Activated CD4-positive, alpha-beta T cell treated with anti-CD3 and anti-CD28 coated beads, Interleukin-2, amount 50 U/mL, for 4 hours (primary cell): Measurements from ENCODE around the gene APOBEC3B.
"Not testable (repeated sequence)": the region's sequence is repeated elsewhere in the genome, so short reads cannot be mapped to it uniquely, and the experiment has no call there.

Source experiments
- DNase-seq, 2 experiments: peaks; one replicate each; pipeline ENCODE4 v3.0.0-alpha.2; 2020

APOBEC3B gene

DNA sequence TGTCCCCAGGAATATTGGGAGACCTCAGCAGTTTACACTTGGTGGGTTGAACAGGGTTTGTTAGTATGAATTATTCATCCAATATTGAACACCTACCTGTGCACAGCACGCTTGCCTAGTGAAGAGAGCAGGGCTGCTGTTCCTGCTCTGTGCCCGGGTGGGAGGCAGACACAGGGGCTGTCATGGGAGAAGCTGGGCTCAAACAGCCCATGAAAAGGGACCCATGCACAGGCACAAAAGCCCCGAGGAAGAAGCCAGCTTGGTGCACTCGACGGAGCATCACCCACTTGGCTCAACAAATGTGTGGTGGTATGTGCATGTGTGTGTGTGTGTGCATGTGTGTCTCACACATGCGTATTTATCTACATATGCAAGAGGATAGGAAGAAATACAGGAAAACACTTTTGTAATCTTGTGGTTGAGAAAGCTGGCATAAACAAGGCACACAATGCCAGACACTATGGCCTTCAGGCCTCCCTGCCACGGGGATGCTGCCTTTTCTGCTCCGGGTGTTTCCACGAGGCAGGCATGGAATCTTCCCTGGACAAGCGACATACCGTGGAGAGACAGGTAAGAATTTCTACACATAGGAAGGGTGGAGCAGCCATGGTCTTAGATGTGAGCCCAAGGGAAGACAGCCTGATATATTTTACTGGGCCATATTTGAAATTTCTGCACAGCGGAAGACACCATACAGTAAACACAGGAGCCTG, 29.7 kb upstream of the APOBEC3B start:
- DNase-seq: no peak

DNA sequence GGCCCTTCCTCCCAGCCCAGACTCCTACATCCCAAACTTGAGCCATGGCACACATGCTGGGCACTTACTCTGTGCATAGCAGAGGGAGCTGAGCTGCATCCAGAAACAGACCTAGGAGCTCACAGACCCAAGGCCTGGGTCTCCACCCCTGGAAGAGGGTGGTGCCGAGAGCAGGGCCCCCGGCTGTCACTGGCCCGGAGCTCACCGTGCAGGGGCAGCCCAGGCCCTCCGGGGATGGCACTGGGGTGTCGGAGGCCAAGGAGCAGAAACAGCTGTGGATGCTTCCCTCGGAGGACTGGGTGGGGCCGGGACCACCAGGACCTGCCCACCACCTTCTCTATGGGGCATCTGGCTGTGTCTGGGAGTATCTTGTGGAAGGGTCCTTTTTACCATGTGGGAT, 29.1 kb upstream of the APOBEC3B start:
- no peak for DNase-seq

DNA sequence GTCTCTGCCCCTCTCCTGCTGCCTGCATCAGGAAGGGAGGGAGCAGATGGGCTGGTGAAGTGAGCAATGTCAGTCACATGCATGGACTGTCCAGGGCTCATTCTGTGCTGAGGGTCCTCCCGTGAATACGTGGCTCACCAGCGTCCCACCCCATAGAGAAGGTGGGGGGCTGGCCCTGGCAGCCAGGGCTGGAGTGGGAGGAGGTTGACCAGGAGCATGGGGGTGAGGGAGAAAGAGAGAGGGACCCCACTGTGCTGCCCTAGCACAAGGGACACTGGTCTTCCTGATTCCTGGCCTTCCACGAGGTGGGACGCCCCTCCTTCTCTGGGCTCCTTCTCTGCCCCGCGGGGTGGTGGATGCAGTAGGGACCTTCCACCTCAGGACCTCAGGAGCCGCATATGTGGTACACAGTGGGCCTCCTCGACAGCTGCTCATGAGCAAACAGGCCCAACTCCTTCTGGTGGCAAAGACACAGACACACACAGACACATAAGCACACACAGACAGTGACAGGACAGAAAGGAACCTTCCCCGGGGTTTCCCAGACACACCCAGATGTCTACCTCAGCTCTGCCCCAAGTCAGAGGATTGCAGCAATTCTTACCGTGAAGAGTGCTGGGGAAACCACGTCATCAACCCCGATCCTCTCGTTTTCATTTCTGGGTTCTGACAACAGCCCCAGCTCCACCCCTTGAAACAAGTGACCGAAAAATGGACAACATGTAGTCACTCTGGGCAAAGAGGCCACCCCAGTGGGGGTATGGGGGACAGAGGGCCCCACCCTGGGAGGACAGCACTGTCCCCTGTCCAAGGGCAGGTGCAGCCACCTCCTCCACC, 28.4 kb upstream of the APOBEC3B start:
- DNase-seq: peak; percentile 31 to 42

GRCh38 chr22:38954414-38955043, 27.6 kb upstream of the APOBEC3B start:
- no peak for DNase-seq

DNA sequence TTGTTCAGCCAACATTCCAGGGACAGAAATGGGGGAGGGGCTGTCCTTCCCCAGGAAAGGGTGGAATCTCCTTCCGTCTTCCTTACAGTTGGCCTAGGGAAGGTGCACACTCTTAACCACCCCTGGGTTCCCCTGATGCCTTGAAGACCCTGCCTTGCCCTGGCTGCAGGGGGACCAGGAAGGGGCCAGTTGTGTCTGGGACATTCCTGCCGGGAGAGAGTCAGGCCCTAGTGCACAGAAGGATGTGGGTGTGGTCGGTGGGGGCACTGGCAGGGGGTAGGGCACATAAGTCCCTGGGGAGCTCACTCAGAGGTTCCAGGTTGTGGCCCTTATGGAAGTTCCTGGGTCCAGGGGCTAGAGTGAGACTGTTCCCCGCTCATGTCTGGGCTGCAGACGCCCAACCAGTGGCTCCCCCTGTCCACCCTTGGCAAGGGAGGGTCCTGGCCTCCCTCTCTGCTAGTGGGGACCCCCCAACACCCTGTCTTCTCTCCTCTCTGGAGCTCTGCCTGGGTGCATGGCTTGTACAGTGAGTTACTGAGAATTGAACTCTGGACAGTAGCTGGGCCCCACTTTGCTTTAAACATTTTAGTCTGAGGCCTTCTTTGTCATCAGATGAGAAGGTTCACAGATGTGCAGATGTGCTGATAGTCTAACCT, 26.8 kb upstream of the APOBEC3B start:
- no peak for DNase-seq

DNA sequence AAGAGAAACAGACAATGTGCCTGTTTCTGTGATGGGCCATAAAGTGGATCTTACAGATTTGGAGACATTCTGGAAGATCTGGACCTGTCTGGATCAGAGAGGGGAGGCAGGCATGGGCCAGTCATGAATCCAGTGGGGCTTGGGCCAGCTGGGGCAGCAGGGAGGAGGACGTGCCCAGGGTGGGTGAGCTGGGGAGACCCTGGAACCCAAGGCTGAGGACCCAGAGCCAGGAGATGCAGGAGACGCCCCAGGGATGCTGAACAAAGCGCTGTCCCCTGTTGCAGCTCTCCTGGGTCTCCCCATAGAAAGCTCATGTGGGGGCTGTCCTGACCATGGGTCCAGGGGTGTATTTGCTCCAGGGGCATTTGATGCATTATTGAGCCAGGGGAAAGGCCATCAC, 26.2 kb upstream of the APOBEC3B start:
- no peak for DNase-seq

DNA sequence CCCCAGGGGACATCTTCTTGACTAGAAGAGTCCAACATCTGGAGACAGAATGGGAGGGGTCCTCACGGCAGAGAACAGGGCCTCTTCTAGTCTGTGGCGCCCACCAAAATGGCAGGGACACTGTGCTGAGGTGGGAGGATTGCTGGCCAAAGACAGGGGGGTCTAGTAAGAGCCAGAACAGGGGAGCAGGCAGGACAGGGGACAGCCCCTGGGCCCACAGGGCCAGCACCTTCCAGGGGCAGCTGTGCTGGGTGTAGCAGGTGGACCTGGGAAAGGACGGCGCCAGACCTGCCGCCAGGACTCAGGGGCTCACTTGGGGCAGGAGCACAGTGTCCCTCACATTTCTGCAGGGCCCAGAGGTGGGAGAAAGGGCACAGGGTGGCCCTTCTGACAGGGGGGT, 25.6 kb upstream of the APOBEC3B start:
- DNase-seq: no peak

GRCh38 chr22:38957046-38957770, 24.9 kb upstream of the APOBEC3B start, which contains the start of gene APOBEC3A:
TSS of gene APOBEC3A (plus strand) at chr22:38957609. CDS start at chr22:38957692, 83 bp downstream.
- DNase-seq: no peak

DNA sequence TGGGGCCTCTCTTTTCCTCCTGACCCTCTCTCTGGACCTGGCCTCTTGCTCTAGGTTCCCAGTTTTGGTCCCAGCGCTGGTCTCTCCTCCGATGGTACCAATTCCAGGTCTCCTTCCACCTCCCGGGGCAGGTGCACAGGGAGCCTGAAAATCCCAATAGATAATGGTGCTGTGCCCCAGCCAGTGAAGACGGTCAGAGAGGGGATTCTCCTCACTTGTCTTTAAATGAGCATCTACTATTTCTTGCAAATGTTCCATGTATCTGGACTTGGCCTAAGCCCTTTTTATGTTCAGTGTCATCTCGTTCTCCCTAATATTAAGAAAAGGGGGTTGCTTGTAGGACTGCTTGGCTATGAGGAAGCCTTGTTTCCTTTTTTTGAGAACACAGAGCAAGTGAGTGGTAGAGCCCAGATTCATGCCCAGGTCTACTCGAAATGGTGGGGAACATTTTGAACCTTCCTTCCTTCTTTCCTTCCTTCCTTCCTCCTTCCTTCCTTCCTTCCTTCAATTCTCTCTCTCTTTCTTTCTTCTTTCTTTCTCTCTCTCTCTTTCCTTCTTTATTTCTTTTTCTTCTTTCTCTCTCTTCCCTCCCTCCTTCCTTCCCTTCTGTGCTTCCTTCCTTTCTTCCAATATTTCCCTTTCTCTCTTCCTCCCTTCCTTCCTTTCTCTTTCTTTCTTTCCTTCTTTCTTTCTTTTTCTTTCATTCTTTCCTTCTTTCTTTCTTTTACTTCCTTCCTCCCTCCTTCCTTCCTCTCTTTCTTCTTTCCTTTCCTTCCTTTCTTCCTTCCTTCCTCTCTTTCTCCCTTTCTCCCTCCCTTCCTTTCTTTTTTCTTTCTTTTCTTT, 24.1 kb upstream of the APOBEC3B start:
- no peak for DNase-seq

- not testable (repeated sequence) for DNase-seq
Observed at GRCh38 chr22:38958651-38958943, 23.6 kb upstream of the APOBEC3B start.

DNA sequence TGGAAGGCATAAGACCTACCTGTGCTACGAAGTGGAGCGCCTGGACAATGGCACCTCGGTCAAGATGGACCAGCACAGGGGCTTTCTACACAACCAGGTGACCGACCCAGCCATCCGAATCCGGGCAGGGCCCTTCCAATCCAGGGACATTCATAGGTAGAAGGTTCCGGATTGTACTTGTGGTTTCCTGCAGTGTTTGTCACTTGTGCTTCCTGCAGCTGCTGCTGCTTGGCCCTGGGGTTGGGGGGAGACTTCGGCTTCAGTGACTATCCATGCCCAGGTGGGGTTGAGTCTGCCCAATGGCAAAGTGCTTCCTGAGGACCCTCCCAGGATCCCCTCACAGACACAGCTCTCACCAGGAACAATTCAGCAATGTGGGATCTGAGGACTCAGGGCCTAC, 22.6 kb upstream of the APOBEC3B start:
- no peak for DNase-seq

DNA sequence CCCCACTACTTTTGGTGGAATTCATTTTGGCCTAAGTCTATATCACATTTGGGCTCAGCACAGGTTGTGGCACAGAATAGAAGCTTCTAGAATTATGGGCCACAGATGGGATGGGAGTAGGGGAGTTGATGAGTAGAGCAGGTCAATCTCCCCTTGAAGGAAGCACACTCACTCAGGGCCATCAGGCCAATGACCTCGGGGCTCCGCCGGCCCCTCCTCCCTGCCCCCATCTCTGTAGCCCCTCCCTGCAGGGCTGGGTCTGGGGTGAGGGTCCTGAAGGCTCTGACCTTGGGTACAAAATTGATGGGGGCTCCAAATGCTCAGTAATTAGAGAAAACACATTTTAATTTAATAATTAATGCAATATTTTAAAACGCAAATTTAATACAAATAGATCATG, 21.5 kb upstream of the APOBEC3B start:
- DNase-seq: not testable (repeated sequence)

DNA sequence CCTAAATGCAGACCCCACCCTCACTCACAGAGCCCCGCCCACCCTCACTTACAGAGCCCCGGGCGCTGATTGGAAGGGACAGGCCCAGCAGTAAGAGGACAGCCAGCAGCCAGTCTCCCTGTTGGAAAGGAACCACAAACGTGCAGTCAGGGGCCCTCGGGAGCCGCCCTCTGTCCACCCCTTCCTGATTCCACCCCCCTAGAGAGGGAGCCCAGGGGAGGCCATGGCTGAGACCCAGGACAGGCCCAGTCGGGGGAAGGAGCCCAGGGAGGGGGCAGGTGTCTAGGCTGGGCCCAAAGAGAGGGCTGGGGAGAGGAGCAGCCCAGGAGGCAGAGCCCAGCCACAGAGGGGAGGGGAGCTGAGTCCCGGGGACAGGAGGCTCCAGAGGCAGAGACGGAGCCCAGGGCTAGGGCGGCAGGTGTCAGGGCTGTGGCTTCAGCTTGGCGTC, 18.8 kb upstream of the APOBEC3B start:
- DNase-seq: not testable (repeated sequence)

DNA sequence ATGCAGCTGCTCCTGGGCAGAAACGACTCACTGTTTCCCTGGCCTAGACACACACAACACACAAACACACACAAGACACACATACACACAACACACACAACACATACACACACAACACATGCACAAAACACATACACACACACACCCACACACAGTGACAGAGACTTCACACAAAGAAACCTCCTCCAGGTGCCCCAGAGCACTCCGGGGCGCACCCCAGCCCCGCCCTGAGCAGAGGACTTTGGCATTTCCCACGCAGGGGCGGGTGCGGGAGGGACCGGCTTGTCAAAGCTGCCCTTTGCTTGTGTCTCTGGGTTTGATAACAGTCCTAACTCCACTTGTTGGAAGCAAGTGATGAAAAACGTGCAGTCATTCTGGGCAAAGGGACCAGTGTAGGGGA, 18.3 kb upstream of the APOBEC3B start:
- no peak for DNase-seq

DNA sequence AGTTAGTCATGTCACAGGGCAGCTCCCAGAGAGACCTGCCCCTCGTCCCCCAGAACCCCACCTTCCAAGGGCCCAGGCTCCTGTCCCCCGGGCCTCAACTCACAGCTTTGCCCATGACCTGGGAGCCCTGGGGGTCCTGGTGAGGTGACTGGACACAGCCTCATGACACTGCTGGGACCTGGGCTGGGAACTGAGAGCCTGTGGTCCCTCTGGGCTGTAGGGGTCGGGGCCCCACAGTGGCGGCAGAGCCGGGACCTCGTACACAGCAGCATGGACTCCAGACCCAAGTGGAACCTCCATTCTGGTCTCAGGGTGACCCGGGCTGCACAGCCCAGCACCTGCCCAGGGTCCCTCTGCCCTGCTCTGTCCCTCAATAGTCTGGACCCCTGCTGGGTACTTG, 17.8 kb upstream of the APOBEC3B start:
- no peak for DNase-seq

DNA sequence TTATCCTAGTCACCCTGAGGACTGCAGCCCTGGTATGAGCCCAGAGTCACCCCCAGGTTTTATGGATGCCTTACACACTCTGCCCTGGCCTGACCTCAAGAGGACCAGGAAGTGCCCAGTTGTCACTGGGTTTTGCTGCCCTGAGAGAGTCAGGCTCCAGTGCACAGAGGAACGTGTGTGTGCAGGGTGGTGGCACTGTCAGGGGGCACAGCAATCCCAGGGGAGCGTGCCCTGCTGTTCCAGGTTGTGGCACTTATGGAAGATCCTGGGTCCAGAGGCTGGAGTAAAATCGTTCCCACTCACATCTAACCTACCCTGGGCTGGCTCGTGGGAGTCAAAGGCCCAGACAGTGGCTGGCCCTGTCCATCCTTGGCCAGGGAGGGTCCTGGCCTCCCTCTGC, 17.2 kb upstream of the APOBEC3B start:
- no peak for DNase-seq

GRCh38 chr22:38965614-38966379, 16.4 kb upstream of the APOBEC3B start:
- DNase-seq: no peak

DNA sequence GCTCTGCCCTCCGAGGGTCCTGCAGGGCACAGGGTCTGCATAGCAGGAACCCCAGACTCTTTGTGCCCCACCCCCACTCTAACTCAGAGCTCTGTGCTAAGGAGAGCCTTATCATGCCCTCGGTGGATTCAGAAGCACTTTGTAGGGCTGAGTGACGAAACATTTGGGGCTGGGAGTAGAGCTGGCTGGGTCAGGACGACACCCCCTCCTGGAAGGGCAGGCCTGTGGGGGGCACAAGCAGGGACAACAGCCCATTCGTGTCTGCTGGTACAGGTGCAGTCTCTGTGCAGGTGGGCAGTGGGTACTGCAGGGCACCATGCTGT, 15.8 kb upstream of the APOBEC3B start:
- no peak for DNase-seq

- no peak for DNase-seq
Observed at GRCh38 chr22:38966942-38967341, 15.2 kb upstream of the APOBEC3B start.

DNA sequence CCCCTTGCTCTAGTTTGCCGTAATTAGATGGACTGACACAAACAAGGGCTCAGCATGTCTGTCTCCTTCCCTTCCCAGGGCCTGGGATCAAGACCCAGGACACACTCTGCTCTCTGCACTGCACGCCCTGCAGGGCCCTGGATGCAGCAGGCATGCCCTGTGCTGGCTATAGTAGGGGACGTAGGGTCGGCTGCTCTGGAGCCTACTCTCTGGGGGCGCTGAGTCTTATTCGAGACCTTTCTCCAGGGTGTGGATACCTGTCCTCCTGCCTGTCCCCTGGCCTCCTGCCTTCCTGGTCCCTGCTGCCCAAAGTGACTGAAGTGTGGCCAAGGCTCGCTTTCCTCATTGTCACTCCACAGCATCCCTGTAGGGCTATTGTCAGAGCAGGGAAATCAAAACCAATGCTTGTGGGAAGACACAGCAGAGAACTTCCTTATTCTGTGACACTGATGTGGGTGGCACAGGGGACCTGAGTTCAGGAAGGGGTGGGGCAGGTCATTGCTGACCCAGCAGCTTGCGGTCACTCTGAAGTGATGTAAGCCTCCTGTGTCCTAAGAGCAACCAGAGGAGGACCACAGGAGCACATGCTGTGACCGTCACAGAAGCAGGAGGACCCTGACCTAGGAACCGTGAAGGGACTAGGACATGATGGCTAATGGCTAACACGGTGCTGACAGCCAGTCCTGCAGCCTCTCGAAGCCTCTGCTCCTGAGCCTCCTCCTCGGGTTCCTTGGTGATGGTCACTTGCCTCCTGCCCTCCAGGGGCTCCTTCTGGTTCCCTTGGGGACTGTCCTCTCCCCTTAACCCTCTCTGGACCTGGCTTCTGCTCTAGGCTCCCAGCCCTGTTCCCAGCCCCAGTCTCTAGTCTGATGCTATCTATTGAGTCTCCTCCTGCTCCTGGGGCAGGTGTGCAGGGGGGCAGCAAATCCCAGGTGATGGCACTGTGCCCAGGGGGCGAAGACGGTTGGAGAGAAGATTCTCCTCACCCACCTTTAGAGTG, 14.4 kb upstream of the APOBEC3B start:
- DNase-seq: no peak
